BLaER1 (cell line): ENCODE results near the gene TBC1D22A.
"Not testable (repeated sequence)": the region's sequence is repeated elsewhere in the genome, so short reads cannot be mapped to it uniquely, and the experiment has no call there.

Experiments used
- H3K27ac ChIP-seq: shearing (Covaris generic); formaldehyde crosslinking; 2 replicates; pipeline ENCODE4 v1.8.1; 2022
- H3K27me3 ChIP-seq: shearing (Covaris generic); formaldehyde crosslinking; 2 replicates; pipeline ENCODE4 v1.8.1; 2022
- H3K36me3 ChIP-seq: shearing (Covaris generic); formaldehyde crosslinking; 2 replicates; pipeline ENCODE4 v1.8.1; 2022
- H3K4me1 ChIP-seq: shearing (Covaris generic); formaldehyde crosslinking; 2 replicates; pipeline ENCODE4 v1.8.1; 2022
- H3K4me2 ChIP-seq: shearing (Covaris generic); formaldehyde crosslinking; 2 replicates; pipeline ENCODE4 v1.8.1; 2022
- H3K4me3 ChIP-seq: shearing (Covaris generic); formaldehyde crosslinking; 2 replicates; pipeline ENCODE4 v1.8.1; 2022
- H3K9ac ChIP-seq: shearing (Covaris generic); formaldehyde crosslinking; 2 replicates; pipeline ENCODE4 v1.8.1; 2022
- H3K9me3 ChIP-seq: shearing (Covaris generic); formaldehyde crosslinking; 2 replicates; pipeline ENCODE4 v1.8.1; 2022
- H4K20me1 ChIP-seq: shearing (Covaris generic); formaldehyde crosslinking; 2 replicates; pipeline ENCODE4 v1.8.1; 2022
- Cebpa-rat ChIP-seq: shearing (Covaris generic); IDR thresholded peaks from 2 replicates; pipeline ENCODE4 v1.8.1; 2022

TBC1D22A gene

GRCh38 chr22:47115921-47116320 lies 353.5 kb downstream of the TBC1D22A start:
- Histone ChIP-seq H3K9me3 (no peaks in the 10 kb centered on the region), H4K20me1 (peaks cover 30% of the 10 kb centered on the region; the same call in 1 of the 2 replicates), H3K27ac (no peak overlapping the region), H3K27me3 (no peaks in the 10 kb centered on the region), H3K4me3 (no peak overlapping the region), H3K9ac (no peak overlapping the region), H3K4me1 (peaks cover 27% of the 10 kb centered on the region), H3K36me3 (peaks cover 34% of the 10 kb centered on the region; the same call in 1 of the 2 replicates), H3K4me2 (no peak overlapping the region)
- no peak for TF ChIP-seq Cebpa-rat

GRCh38 chr22:47116426-47117341 lies 354.2 kb downstream of the TBC1D22A start:
- Histone ChIP-seq H3K27ac (no peak overlapping the region), H3K4me3 (no peak overlapping the region), H3K36me3 (peaks cover 30% of the 10 kb centered on the region; the same call in 1 of the 2 replicates), H3K4me2 (no peak overlapping the region), H3K27me3 (no peaks in the 10 kb centered on the region), H3K9ac (no peak overlapping the region), H4K20me1 (peaks cover 23% of the 10 kb centered on the region; the same call in 1 of the 2 replicates), H3K9me3 (no peaks in the 10 kb centered on the region), H3K4me1 (peaks cover 23% of the 10 kb centered on the region)
- TF ChIP-seq Cebpa-rat: no peak

- Histone ChIP-seq H3K4me1 (peaks cover 17% of the 10 kb centered on the region), H3K36me3 (peaks cover 22% of the 10 kb centered on the region; the same call in 1 of the 2 replicates), H4K20me1 (peaks cover 16% of the 10 kb centered on the region; the same call in 1 of the 2 replicates)
- H3K27ac ChIP-seq, H3K9me3 ChIP-seq, H3K27me3 ChIP-seq, H3K9ac ChIP-seq, H3K4me3 ChIP-seq, H3K4me2 ChIP-seq: not testable (repeated sequence)
These were observed 355.0 kb downstream of the TBC1D22A start for GRCh38 chr22:47117442-47117841.

GRCh38 chr22:47119181-47119580 lies 356.7 kb downstream of the TBC1D22A start:
- no peak for TF ChIP-seq Cebpa-rat
- H3K9me3 ChIP-seq: no peaks in the 10 kb centered on the region

GRCh38 chr22:47120399-47120798 lies 357.9 kb downstream of the TBC1D22A start:
- TF ChIP-seq Cebpa-rat: no peak
- H3K36me3 ChIP-seq: peaks cover 10% of the 10 kb centered on the region; the same call in 1 of the 2 replicates
- H3K27me3 ChIP-seq: no peaks in the 10 kb centered on the region
- 0 out of 2 replicates have a peak, but pooled peaks cover 18% of the 10 kb centered on the region for H4K20me1 ChIP-seq
- H3K9me3 ChIP-seq: no peaks in the 10 kb centered on the region
- no peak overlapping the region for H3K9ac ChIP-seq
- no peak overlapping the region for H3K4me3 ChIP-seq
- no peak overlapping the region for H3K27ac ChIP-seq
- peaks cover 9% of the 10 kb centered on the region; the same call in 1 of the 2 replicates for H3K4me1 ChIP-seq
- H3K4me2 ChIP-seq: no peak overlapping the region

More at GRCh38 chr22:47119181-47119580, 356.7 kb downstream of the TBC1D22A start:
- Histone ChIP-seq H3K27ac (no peak overlapping the region), H3K36me3 (peaks cover 10% of the 10 kb centered on the region; the same call in 1 of the 2 replicates), H3K9ac (no peak overlapping the region), H3K4me2 (no peak overlapping the region), H4K20me1 (0 out of 2 replicates have a peak, but pooled peaks cover 18% of the 10 kb centered on the region), H3K4me1 (peaks cover 9% of the 10 kb centered on the region; the same call in 1 of the 2 replicates), H3K4me3 (no peak overlapping the region), H3K27me3 (no peaks in the 10 kb centered on the region)

GRCh38 chr22:47121791-47122190 lies 359.3 kb downstream of the TBC1D22A start:
- no peak for TF ChIP-seq Cebpa-rat

GRCh38 chr22:47122441-47123000 lies 360.1 kb downstream of the TBC1D22A start:
- H4K20me1 ChIP-seq: 0 out of 2 replicates have a peak, but pooled peaks cover 17% of the 10 kb centered on the region
- H3K27ac ChIP-seq: no peak overlapping the region
- no peak overlapping the region for H3K4me2 ChIP-seq
- no peak overlapping the region for H3K9ac ChIP-seq
- H3K4me3 ChIP-seq: no peak overlapping the region
- H3K4me1 ChIP-seq: peaks cover 9% of the 10 kb centered on the region; the same call in 1 of the 2 replicates
- TF ChIP-seq Cebpa-rat: no peak
- H3K36me3 ChIP-seq: no peaks in the 10 kb centered on the region; the same call in 1 of the 2 replicates
- H3K27me3 ChIP-seq: no peaks in the 10 kb centered on the region
- H3K9me3 ChIP-seq: no peaks in the 10 kb centered on the region

More at GRCh38 chr22:47121791-47122190, 359.3 kb downstream of the TBC1D22A start:
- peaks cover 3% of the 10 kb centered on the region; the same call in 1 of the 2 replicates for H3K36me3 ChIP-seq
- H3K4me2 ChIP-seq: no peak overlapping the region
- H3K27ac ChIP-seq: no peak overlapping the region
- H3K9ac ChIP-seq: no peak overlapping the region
- no peaks in the 10 kb centered on the region for H3K9me3 ChIP-seq
- no peak overlapping the region for H3K4me3 ChIP-seq
- peaks cover 9% of the 10 kb centered on the region; the same call in 1 of the 2 replicates for H3K4me1 ChIP-seq
- no peaks in the 10 kb centered on the region for H3K27me3 ChIP-seq
- 0 out of 2 replicates have a peak, but pooled peaks cover 19% of the 10 kb centered on the region for H4K20me1 ChIP-seq

GRCh38 chr22:47123006-47123826 lies 360.8 kb downstream of the TBC1D22A start:
- H3K4me2 ChIP-seq: no peak overlapping the region
- no peak overlapping the region for H3K4me3 ChIP-seq
- H3K27ac ChIP-seq: no peak overlapping the region
- H3K27me3 ChIP-seq: no peaks in the 10 kb centered on the region
- H4K20me1 ChIP-seq: 0 out of 2 replicates have a peak, but pooled peaks cover 17% of the 10 kb centered on the region
- no peak overlapping the region for H3K9ac ChIP-seq
- no peak for TF ChIP-seq Cebpa-rat
- H3K36me3 ChIP-seq: no peaks in the 10 kb centered on the region
- peaks cover 9% of the 10 kb centered on the region; the same call in 1 of the 2 replicates for H3K4me1 ChIP-seq
- H3K9me3 ChIP-seq: no peaks in the 10 kb centered on the region
